Liver (tissue), 3 donors: Measurements from ENCODE around the gene COL9A1.

Source experiments
- ATF3 ChIP-seq: IDR thresholded peaks from 2 replicates; pipeline ENCODE4 v1.6.1; 2016; ENCODE audit warnings: antibody characterized with exemption
- FOXA1 ChIP-seq: IDR thresholded peaks from 2 replicates; pipeline ENCODE4 v1.6.1; 2016; ENCODE audit warnings: antibody characterized with exemption
- JUND ChIP-seq, 2 donors: IDR thresholded peaks; 2 replicates each; pipeline ENCODE4 v1.6.1; 2016; ENCODE audit warnings: antibody characterized with exemption in 2 of 2
- RAD21 ChIP-seq, 2 donors: IDR thresholded peaks; 2 replicates each; pipeline ENCODE4 v1.6.1; 2016; ENCODE audit warnings: antibody characterized with exemption in 2 of 2, mild to moderate bottlenecking in 2 of 2
- SP1 ChIP-seq: IDR thresholded peaks from 2 replicates; pipeline ENCODE4 v1.6.1; 2018; ENCODE audit warnings: antibody characterized with exemption, mild to moderate bottlenecking
- TAF1 ChIP-seq: conservative IDR thresholded peaks from 2 replicates; pipeline ENCODE4 v1.6.1; 2016; ENCODE audit warnings: antibody characterized with exemption, mild to moderate bottlenecking
- TF ChIP-seq, protein P1 (sequence below): fragments of 150-350 bp; IDR thresholded peaks from 2 replicates; pipeline ENCODE4 v1.5.1; 2017; ENCODE audit warnings: improper control_type of control experiment, low read depth, low read length; ENCODE audit not compliant: missing input control
- TF ChIP-seq, protein P2 (sequence below): IDR thresholded peaks from 2 replicates; pipeline ENCODE4 v1.6.1; 2016; ENCODE audit warnings: antibody characterized with exemption, mild to moderate bottlenecking
- TF ChIP-seq, protein P3 (sequence below): IDR thresholded peaks from 2 replicates; pipeline ENCODE4 v1.6.1; 2016; ENCODE audit warnings: antibody characterized with exemption
- donor health status: healthy.
- donor health status: healthy.

GRCh38 chr6:70304616-70305015, 1.7 kb upstream of the COL9A1 start:
- no peak for TF ChIP-seq SP1
- TF ChIP-seq, protein P1, sequence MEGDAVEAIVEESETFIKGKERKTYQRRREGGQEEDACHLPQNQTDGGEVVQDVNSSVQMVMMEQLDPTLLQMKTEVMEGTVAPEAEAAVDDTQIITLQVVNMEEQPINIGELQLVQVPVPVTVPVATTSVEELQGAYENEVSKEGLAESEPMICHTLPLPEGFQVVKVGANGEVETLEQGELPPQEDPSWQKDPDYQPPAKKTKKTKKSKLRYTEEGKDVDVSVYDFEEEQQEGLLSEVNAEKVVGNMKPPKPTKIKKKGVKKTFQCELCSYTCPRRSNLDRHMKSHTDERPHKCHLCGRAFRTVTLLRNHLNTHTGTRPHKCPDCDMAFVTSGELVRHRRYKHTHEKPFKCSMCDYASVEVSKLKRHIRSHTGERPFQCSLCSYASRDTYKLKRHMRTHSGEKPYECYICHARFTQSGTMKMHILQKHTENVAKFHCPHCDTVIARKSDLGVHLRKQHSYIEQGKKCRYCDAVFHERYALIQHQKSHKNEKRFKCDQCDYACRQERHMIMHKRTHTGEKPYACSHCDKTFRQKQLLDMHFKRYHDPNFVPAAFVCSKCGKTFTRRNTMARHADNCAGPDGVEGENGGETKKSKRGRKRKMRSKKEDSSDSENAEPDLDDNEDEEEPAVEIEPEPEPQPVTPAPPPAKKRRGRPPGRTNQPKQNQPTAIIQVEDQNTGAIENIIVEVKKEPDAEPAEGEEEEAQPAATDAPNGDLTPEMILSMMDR = no peak
- TF ChIP-seq, protein P2, sequence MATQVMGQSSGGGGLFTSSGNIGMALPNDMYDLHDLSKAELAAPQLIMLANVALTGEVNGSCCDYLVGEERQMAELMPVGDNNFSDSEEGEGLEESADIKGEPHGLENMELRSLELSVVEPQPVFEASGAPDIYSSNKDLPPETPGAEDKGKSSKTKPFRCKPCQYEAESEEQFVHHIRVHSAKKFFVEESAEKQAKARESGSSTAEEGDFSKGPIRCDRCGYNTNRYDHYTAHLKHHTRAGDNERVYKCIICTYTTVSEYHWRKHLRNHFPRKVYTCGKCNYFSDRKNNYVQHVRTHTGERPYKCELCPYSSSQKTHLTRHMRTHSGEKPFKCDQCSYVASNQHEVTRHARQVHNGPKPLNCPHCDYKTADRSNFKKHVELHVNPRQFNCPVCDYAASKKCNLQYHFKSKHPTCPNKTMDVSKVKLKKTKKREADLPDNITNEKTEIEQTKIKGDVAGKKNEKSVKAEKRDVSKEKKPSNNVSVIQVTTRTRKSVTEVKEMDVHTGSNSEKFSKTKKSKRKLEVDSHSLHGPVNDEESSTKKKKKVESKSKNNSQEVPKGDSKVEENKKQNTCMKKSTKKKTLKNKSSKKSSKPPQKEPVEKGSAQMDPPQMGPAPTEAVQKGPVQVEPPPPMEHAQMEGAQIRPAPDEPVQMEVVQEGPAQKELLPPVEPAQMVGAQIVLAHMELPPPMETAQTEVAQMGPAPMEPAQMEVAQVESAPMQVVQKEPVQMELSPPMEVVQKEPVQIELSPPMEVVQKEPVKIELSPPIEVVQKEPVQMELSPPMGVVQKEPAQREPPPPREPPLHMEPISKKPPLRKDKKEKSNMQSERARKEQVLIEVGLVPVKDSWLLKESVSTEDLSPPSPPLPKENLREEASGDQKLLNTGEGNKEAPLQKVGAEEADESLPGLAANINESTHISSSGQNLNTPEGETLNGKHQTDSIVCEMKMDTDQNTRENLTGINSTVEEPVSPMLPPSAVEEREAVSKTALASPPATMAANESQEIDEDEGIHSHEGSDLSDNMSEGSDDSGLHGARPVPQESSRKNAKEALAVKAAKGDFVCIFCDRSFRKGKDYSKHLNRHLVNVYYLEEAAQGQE = no peak
- no peak for TF ChIP-seq ATF3
- no peak for TF ChIP-seq FOXA1
- no peak for TF ChIP-seq JUND (IDR thresholded peaks at IDR 0.05)
- no peak for TF ChIP-seq RAD21 (IDR thresholded peaks at IDR 0.05)
- TF ChIP-seq, protein P3, sequence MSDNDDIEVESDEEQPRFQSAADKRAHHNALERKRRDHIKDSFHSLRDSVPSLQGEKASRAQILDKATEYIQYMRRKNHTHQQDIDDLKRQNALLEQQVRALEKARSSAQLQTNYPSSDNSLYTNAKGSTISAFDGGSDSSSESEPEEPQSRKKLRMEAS = no peak
- TF ChIP-seq TAF1 = no peak
